HepG2 (cell line): Measurements from ENCODE around the gene NUDT3. TPM values are rescaled to one million over a fixed set of nuclear protein-coding genes. Genes with fewer than 3 reads are reported as not detected.

Source experiments
- ATAC-seq: fragments of 200-7000 bp; cut with Tn5 transposase; 3 replicates; pipeline ENCODE4 v1.9.1; 2020; ENCODE audit warnings: mild to moderate bottlenecking, moderate library complexity
- BruUV-seq: library from RNA; stranded (reverse); fragments of 400-500 nt; replicated peaks from 2 replicates; lab custom pipeline; 2021; lab: Mats Ljungman, UMichigan
- CTCF ChIA-PET: fragments of 300-600 bp; formaldehyde crosslinking; extraction: SDS; loops from one replicate; lab custom pipeline; 2021; ENCODE audit warnings: low total read pairs, inconsistent platforms, low intra/inter-chr PET ratio; lab: Yijun Ruan, JAX
- POLR2A ChIA-PET: fragments of 350-600 bp; sonication (Branson Sonifier 250); formaldehyde crosslinking; loops from one replicate; lab custom pipeline; 2020; ENCODE audit warnings: antibody characterized with exemption, inconsistent platforms; lab: Yijun Ruan, JAX
- DNase-seq: peaks from one replicate; pipeline ENCODE4 v3.0.0-alpha.2; 2015; ENCODE audit warnings: low spot score
- FAIRE-seq: peaks from 3 replicates; lab custom pipeline; 2011; peaks lifted over from hg19 to GRCh38; lab: Jason Lieb, UNC
- H2AFZ ChIP-seq: one replicate; pipeline ENCODE4 v1.6.1; 2011; ENCODE audit warnings: low read length, inconsistent platforms
- H3K27ac ChIP-seq: fragments of 300-600 bp; 3 replicates; pipeline ENCODE4 v1.8.0; 2011; ENCODE audit warnings: mixed run types, mild to moderate bottlenecking, mixed read lengths, low read length, inconsistent platforms; ENCODE audit not compliant: insufficient read depth; ENCODE audit errors: extremely low read length
- H3K27me3 ChIP-seq, 2 experiments: fragments of 200-600 bp in 1 of 2; 2 replicates in 1 of 2; 3 replicates in 1 of 2; pipeline versions ENCODE4 v1.6.0 to v1.8.0; 2011; ENCODE audit warnings: low read length in 2 of 2, mild to moderate bottlenecking in 2 of 2, moderate library complexity in 2 of 2, inconsistent platforms in 1 of 2; ENCODE audit not compliant: insufficient read depth in 2 of 2, control insufficient read depth in 1 of 2
- H3K36me3 ChIP-seq, 2 experiments: fragments of 200-600 bp in 1 of 2; replicated peaks in 1 of 2; 2 replicates in 1 of 2; 3 replicates in 1 of 2; pipeline versions ENCODE4 v1.5.1 to v1.8.0; 2011; ENCODE audit warnings: low read length in 2 of 2, inconsistent platforms in 1 of 2; ENCODE audit not compliant: insufficient read depth in 2 of 2, control insufficient read depth in 1 of 2
- H3K4me1 ChIP-seq: 2 replicates; pipeline ENCODE4 v1.5.1; 2012; ENCODE audit warnings: low read length, inconsistent platforms; ENCODE audit not compliant: insufficient read depth
- H3K4me2 ChIP-seq: 2 replicates; pipeline ENCODE4 v1.6.0; 2011; ENCODE audit warnings: low read depth, low read length, inconsistent platforms
- H3K4me3 ChIP-seq, 3 experiments: fragments of 200-600 bp in 1 of 3; sonication (generic), shearing (Covaris generic) in 1 of 3; replicated peaks in 1 of 3; 2 replicates each; pipeline ENCODE4 v1.5.1; 2011 to 2016; ENCODE audit warnings: low read length in 3 of 3, inconsistent platforms in 2 of 3, low read depth in 2 of 3, mild to moderate bottlenecking in 2 of 3, control low read depth in 1 of 3, mixed read lengths in 1 of 3; ENCODE audit not compliant: insufficient read depth in 1 of 3
- H3K79me2 ChIP-seq: one replicate; pipeline ENCODE4 v1.6.1; 2011; ENCODE audit warnings: low read length, inconsistent platforms; ENCODE audit not compliant: insufficient read depth
- H3K9ac ChIP-seq: 2 replicates; pipeline ENCODE4 v1.6.0; 2011; ENCODE audit warnings: mild to moderate bottlenecking, low read depth, low read length, inconsistent platforms; ENCODE audit not compliant: insufficient read depth
- H3K9me3 ChIP-seq: 2 replicates; pipeline ENCODE4 v1.5.1; 2012; ENCODE audit warnings: mild to moderate bottlenecking, low read length
- H4K20me1 ChIP-seq: 2 replicates; pipeline ENCODE4 v1.6.0; 2011; ENCODE audit warnings: inconsistent platforms, mild to moderate bottlenecking, low read length, moderate library complexity; ENCODE audit not compliant: insufficient read depth
- CEBPB ChIP-seq: IDR thresholded peaks from 2 replicates; pipeline ENCODE4 v1.6.1; 2011; ENCODE audit warnings: low read depth, low read length, improper control_type of control experiment, borderline replicate concordance
- DMAP1 ChIP-seq: IDR thresholded peaks from 2 replicates; pipeline ENCODE4 v1.6.1; 2016
- DNMT3B ChIP-seq: conservative IDR thresholded peaks from 2 replicates; pipeline ENCODE4 v1.6.1; 2016; ENCODE audit warnings: missing biosample characterization, control low read depth
- FIP1L1 ChIP-seq: fragments of 200-400 bp; formaldehyde crosslinking; IDR thresholded peaks from 2 replicates; pipeline ENCODE4 v1.6.1; 2018; ENCODE audit warnings: low read depth, mild to moderate bottlenecking, low read length, moderate library complexity, borderline replicate concordance; ENCODE audit not compliant: insufficient read depth
- HMGA1 ChIP-seq: sonication (generic); formaldehyde crosslinking; conservative IDR thresholded peaks from 2 replicates; pipeline ENCODE4 v1.4.0; 2020; ENCODE audit warnings: missing genetic modification reagents
- IRF1 ChIP-seq: sonication (generic); formaldehyde crosslinking; IDR thresholded peaks from 2 replicates; pipeline ENCODE4 v1.4.0; 2020; ENCODE audit warnings: low read depth, mild to moderate bottlenecking, missing genetic modification reagents
- NFE2 ChIP-seq: sonication (generic); formaldehyde crosslinking; IDR thresholded peaks from 2 replicates; pipeline ENCODE4 v1.4.0; 2020; ENCODE audit warnings: missing genetic modification reagents
- NONO ChIP-seq, 2 experiments: fragments of 450-650 bp in 1 of 2; sonication (generic) in 1 of 2; formaldehyde crosslinking in 1 of 2; IDR thresholded peaks in 1 of 2; conservative IDR thresholded peaks in 1 of 2; 2 replicates each; pipeline versions ENCODE4 v1.6.1 to v1.8.0; 2017 to 2022; ENCODE audit warnings: mild to moderate bottlenecking in 1 of 2, missing genetic modification reagents in 1 of 2, moderate library complexity in 1 of 2
- TAF1 ChIP-seq: sonication (generic); formaldehyde crosslinking; IDR thresholded peaks from 2 replicates; pipeline ENCODE4 v1.4.0; 2020; ENCODE audit warnings: missing genetic modification reagents
- ZFP36L1 ChIP-seq: sonication (generic); formaldehyde crosslinking; IDR thresholded peaks from 2 replicates; pipeline ENCODE4 v1.8.0; 2022; ENCODE audit warnings: mild to moderate bottlenecking, missing genetic modification reagents, moderate library complexity
- ZNF101 ChIP-seq: sonication (generic); formaldehyde crosslinking; IDR thresholded peaks from 2 replicates; pipeline ENCODE4 v1.4.0; 2020; ENCODE audit warnings: mild to moderate bottlenecking, low read depth, missing genetic modification reagents, borderline replicate concordance
- ZNF337 ChIP-seq: sonication (generic); formaldehyde crosslinking; IDR thresholded peaks from 2 replicates; pipeline ENCODE4 v1.5.1; 2020; ENCODE audit warnings: missing genetic modification reagents, low read depth, mild to moderate bottlenecking, borderline replicate concordance
- ZNF446 ChIP-seq: sonication (generic); formaldehyde crosslinking; IDR thresholded peaks from 2 replicates; pipeline ENCODE4 v1.5.0; 2020; ENCODE audit warnings: mild to moderate bottlenecking, missing genetic modification reagents
- ZNF546 ChIP-seq: sonication (generic); formaldehyde crosslinking; conservative IDR thresholded peaks from 2 replicates; pipeline ENCODE4 v1.8.1; 2023; ENCODE audit warnings: mild to moderate bottlenecking, missing genetic modification reagents
- WGBS: methylation state at CpG from one replicate; pipeline ENCODE4 v1.1.6; 2017; ENCODE audit warnings: low lambda C conversion rate; 5-methylcytosine and 5-hydroxymethylcytosine counted together
- in situ Hi-C: cut with HindIII; loops from 2 replicates; pipeline ENCODE4 v1.10.0; 2017; ENCODE audit warnings: low pct_unique_long_range_greater_than_20kb; ENCODE audit not compliant: extremely low pct_ligation_motif_present
- intact Hi-C: fragments of 100-400 bp; cut with micrococcal nuclease; formaldehyde crosslinking; loops from one replicate; pipeline ENCODE4 v1.10.0; 2022; ENCODE audit not compliant: unreplicated experiment
- polyA plus RNA-seq, 8 experiments: library from polyadenylated mRNA; depleted of rRNA in 3 of 8; stranded (reverse) in 7 of 8; unstranded in 1 of 8; fragments of >200 nt; fragmentation: Illumina TruSeq in 4 of 8; extraction: Trizol in 4 of 8; gene quantifications; 2 replicates each; pipeline versions ENCODE4 v1.2.1 to v1.2.3, GENCODE V29; 2011 to 2016; ENCODE audit warnings: low read depth in 4 of 8, missing spikeins in 1 of 8, mixed read lengths in 1 of 8; ENCODE audit not compliant: insufficient read depth in 1 of 8
- total RNA-seq, 5 experiments: library from RNA; depleted of rRNA; stranded (reverse); fragments of >200 nt; fragmentation: Illumina TruSeq; extraction: Trizol; gene quantifications; 2 replicates each; pipeline ENCODE4 v1.2.3, GENCODE V29; 2016; ENCODE audit warnings: low read depth in 1 of 5

NUDT3 gene
- total and polyA plus RNA-seq, 2 of the 13 experiments (the other 11 are each of a cell fraction or from before 2014, with no cell fraction given): 20.2 to 20.6 TPM

DNA sequence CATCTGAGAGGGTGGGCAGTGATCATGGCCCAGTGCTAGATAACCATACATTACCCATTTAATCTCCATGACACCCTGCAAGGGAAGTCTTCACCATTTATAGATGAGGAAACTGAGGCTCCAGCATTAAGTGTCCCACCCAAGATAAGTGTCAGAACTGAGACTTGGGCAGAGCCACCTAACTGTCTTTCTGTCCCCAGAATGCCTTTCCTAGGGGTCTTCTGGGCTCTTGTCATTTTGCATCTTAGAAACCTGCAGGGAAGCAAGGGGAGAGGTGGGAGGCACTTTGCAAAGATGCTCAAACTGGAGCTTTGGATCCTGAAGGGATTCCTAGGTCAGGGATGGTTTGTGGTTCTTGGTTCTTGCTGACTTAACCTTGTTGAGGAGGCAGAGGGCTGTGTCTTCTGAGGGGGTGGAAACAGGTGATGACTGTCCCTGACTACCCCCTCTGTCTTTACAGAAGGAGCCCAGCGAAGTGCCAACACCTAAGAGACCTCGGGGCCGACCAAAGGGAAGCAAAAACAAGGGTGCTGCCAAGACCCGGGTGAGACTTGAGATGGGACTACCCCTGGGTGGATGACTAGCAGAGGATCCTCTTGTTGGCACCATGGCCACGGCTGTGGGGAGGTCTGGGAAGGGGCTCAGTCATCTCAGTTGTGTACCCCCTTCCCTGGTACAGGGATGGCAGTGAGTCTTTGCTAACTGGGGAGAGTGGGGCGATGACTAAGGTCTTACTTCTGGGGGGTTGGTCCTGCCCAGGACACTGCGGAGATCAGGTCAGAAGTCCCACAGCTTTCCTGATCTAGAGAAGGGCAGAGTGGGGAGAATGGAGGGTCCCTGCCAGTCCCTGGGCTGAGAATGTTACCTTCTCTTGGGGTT is 150.0 kb downstream of the NUDT3 start:
- H3K79me2 ChIP-seq: peaks cover 25% of the 10 kb centered on the region
- FAIRE-seq (no peak), ATAC-seq (no peak), DNase-seq (no peak)
- peaks cover 22 to 45% of the 10 kb centered on the region in 2 experiments; a peak in 4 of 5 replicates for H3K36me3 ChIP-seq
- H3K9me3 ChIP-seq: no peaks in the 10 kb centered on the region
- H4K20me1 ChIP-seq: 0 out of 2 replicates have a peak, but pooled peaks cover 4% of the 10 kb centered on the region
- H3K27ac ChIP-seq: no peak overlapping the region
- intact Hi-C loops (no loop called here), in situ Hi-C loops (loop anchor here (25.0 kb wide), 1 partner anchor 370 kb away; no protein-coding TSS in a partner anchor)
- ChIA-PET POLR2A (no interaction called here), CTCF (no interaction called here)
- H3K4me2 ChIP-seq: no peak overlapping the region
- H3K4me1 ChIP-seq: peaks cover 60% of the 10 kb centered on the region
- TF ChIP-seq HMGA1 (CRISPR knock-in tag) (no peak), FIP1L1 (no peak), TAF1 (no peak), ZNF546 (no peak), IRF1 (CRISPR knock-in tag) (no peak), NFE2 (CRISPR knock-in tag) (no peak), DNMT3B (CRISPR knock-in tag) (no peak), DMAP1 (CRISPR knock-in tag) (no peak), CEBPB (no peak), ZNF337 (CRISPR knock-in tag) (no peak), ZNF446 (CRISPR knock-in tag) (no peak), ZNF101 (no peak), ZFP36L1 (CRISPR knock-in tag) (no peak), NONO (IDR thresholded peaks at IDR 0.05) (no peak), NONO (CRISPR knock-in tag; conservative IDR thresholded peaks at IDR 0.05) (no peak)
- H3K4me3 ChIP-seq: no peak overlapping the region
- no peak overlapping the region for H2AFZ ChIP-seq
- BruUV-seq: no TSS peak
- H3K9ac ChIP-seq: no peak overlapping the region
- WGBS: 99% methylated on average over 6 of the region's 7 CpGs
- H3K27me3 ChIP-seq: no peaks in the 10 kb centered on the region
